ENCODE measurements around the gene TAP1.

DNA sequence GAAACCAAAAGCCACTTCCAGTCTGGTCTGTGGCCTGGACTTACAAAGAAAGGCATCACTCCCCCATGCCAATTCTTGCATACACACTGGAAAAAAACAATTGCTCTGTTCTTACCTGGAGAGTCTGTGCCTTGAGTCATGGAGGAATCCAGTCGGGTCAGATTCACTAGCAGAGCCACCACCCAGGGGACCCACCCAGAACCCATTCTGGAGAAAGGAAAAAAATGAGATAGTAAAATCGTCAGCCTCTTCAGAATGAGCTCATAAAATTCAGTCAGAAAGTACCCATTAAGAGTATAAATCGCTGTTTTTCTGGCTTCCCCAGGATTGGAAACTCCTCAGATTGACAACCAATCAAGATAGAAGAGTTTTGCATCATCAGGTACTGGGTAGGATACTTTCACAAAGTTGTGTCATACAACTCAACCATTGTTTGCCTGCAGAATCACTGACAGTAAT is 36.7 kb downstream of the TAP1 start, which contains the start of gene HLA-DOB:
- TF ChIP-seq ZSCAN4 (tag by site-specific recombination; IDR thresholded peaks at IDR 0.05): no peak
- TF ChIP-seq CTCF (tag by site-specific recombination; IDR thresholded peaks at IDR 0.05): no peak
- no peak for TF ChIP-seq GLIS1 (tag by site-specific recombination; IDR thresholded peaks at IDR 0.05)
- TF ChIP-seq PRDM1 (tag by site-specific recombination; IDR thresholded peaks at IDR 0.05): no peak
- TF ChIP-seq OVOL3 (tag by site-specific recombination; IDR thresholded peaks at IDR 0.05): no peak
- TF ChIP-seq ZNF704 (tag by site-specific recombination; IDR thresholded peaks at IDR 0.05): no peak
- TF ChIP-seq, protein P1, sequence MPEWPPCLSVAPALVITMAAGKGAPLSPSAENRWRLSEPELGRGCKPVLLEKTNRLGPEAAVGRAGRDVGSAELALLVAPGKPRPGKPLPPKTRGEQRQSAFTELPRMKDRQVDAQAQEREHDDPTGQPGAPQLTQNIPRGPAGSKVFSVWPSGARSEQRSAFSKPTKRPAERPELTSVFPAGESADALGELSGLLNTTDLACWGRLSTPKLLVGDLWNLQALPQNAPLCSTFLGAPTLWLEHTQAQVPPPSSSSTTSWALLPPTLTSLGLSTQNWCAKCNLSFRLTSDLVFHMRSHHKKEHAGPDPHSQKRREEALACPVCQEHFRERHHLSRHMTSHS (tag by site-specific recombination; IDR thresholded peaks at IDR 0.05): no peak
- TF ChIP-seq ZNF623 (tag by site-specific recombination; IDR thresholded peaks at IDR 0.05): no peak
- no peak for TF ChIP-seq BCL11A (tag by site-specific recombination; IDR thresholded peaks at IDR 0.05; ENCODE audit: low read depth)
- TF ChIP-seq ZNF768 (tag by site-specific recombination; IDR thresholded peaks at IDR 0.05): no peak
- TF ChIP-seq ZNF23 (tag by site-specific recombination; IDR thresholded peaks at IDR 0.05; ENCODE audit: borderline replicate concordance): no peak
- TF ChIP-seq ZNF274 (IDR thresholded peaks at IDR 0.05; ENCODE audit: low read length): no peak
- no peak for TF ChIP-seq ZNF274 (tag by site-specific recombination; IDR thresholded peaks at IDR 0.05; ENCODE audit: borderline replicate concordance)
- TF ChIP-seq ZNF350 (tag by site-specific recombination; IDR thresholded peaks at IDR 0.05): no peak
